OCI-LY1 (cell line): ENCODE measurements around the gene TBL3.

Source experiments
- CTCF ChIP-seq: fragments of 200-600 bp; sonication (generic), shearing (Covaris generic); IDR thresholded peaks from 2 replicates; pipeline ENCODE4 v1.5.1; 2017; ENCODE audit warnings: mild to moderate bottlenecking, antibody characterized with exemption, low read length, moderate library complexity, mixed read lengths
- EZH2 ChIP-seq: fragments of 200-600 bp; sonication (generic), shearing (Covaris generic); IDR thresholded peaks from 2 replicates; pipeline ENCODE4 v1.8.0; 2017; ENCODE audit warnings: borderline replicate concordance, mixed run types, mild to moderate bottlenecking, antibody characterized with exemption, low read length, moderate library complexity, mixed read lengths

- TF ChIP-seq CTCF (no peak), EZH2 (no peak)
Observed at GRCh38 chr16:2004795-2005517, 33.1 kb downstream of the TBL3 start.
